GM19328 (cell line): ENCODE data around the gene PXMP2.
A peak's percentile ranks its signal among the peaks of the same experiment; 100 is the strongest.

Experiments
- ATAC-seq: cut with Tn5 transposase; IDR thresholded peaks from one replicate; pipeline ENCODE4 v1.9.1; 2021; ENCODE audit warnings: mild to moderate bottlenecking, moderate library complexity; ENCODE audit not compliant: unreplicated experiment

The PXMP2 gene

DNA sequence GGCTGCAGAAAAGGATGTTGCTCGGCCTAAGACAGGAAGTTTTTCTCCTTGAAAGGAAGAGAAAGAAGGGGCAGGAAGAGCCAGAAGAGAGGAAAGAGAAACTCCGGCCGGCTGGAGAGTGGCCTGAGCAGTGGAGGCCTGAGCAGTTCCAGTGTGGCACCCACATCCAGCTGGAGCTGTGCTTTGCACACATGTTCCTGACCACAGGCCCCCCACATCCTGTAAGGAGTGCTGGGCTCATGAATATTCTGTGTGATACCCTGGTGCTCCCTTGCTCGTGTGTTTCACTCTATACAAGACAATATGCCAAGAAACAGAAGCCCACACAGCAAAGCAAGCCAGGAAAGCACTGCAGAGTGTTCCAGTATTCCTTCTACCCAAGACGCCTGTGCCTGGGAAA lies 27.3 kb upstream of the PXMP2 start:
- ATAC-seq: no peak

DNA sequence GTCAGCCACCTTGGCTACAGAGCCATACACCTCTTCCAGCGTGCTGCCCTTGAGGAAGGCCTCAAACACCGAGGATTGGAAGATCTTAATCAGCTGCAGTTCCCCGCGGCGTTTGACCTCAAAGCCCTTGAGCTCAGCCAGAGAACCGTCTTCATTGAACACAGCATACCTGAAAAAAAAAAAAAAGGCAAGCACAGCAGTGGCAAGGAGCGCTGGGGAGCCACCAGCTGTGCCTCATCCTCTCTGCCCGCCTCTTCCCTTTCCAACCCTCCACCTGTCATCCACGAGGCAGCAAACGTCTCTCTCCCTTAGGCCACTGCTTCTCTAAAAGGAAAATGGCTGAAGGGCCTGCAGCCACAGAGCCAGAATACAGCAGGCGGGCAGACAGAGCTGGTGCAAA lies 26.4 kb upstream of the PXMP2 start:
- ATAC-seq: no peak

DNA sequence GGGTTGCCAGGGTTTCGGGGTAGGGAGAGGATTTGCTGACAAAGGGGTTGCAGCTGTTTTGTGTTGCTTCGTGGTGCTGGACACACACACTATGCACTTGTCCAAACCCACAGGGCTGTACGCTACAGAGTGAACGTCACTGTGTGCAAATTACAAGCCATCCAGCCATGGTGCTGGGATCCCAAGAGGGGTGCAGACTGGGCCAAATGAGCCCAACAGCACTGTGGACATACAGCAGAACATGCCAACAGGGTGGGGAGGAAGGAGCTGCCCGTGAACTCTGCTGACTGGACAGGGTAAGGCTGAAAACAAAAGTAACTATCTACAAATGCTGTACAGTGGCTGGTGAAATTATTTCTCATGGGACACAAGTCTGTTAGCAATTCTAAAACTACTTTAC lies 25.4 kb upstream of the PXMP2 start:
- ATAC-seq: no peak

DNA sequence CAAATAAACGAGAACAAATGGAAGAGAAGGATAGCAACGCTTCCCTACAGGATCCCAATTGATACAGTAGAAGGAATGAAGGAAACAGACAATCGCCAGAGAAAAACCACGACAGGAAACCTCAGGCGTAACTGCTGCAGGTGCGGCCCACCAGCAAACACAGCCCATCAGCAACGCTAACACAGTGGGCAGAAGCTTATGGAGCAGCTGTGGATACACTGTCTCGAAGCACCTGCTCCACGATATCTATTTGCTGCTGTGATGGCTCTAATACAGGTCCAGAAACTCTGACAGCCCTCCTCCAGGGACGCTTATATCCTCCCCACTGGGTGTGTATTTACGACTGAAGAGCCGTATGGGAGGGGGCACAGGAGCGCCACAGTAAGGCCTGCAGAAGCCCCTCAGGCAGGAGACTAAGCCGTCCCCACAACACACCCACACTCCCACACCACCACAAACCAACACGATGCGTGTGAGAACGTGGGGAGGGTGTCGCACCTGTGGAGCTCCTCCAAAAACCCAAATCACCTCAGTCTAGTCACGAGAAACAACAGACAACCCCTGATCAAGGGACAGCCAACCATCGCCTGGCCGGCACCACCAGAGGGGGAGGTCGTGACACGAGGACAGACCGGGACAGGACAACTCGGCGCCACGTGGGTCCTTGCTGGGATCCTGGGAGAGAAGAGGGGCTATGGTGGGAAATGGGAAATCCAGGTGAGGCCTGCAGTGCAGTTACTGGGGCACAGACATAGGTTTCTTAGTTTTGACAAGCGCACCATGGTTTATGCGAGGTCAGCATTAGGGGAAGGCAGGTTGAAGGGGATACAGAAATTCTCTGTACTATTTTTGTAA lies 24.3 kb upstream of the PXMP2 start:
- ATAC-seq: no peak

DNA sequence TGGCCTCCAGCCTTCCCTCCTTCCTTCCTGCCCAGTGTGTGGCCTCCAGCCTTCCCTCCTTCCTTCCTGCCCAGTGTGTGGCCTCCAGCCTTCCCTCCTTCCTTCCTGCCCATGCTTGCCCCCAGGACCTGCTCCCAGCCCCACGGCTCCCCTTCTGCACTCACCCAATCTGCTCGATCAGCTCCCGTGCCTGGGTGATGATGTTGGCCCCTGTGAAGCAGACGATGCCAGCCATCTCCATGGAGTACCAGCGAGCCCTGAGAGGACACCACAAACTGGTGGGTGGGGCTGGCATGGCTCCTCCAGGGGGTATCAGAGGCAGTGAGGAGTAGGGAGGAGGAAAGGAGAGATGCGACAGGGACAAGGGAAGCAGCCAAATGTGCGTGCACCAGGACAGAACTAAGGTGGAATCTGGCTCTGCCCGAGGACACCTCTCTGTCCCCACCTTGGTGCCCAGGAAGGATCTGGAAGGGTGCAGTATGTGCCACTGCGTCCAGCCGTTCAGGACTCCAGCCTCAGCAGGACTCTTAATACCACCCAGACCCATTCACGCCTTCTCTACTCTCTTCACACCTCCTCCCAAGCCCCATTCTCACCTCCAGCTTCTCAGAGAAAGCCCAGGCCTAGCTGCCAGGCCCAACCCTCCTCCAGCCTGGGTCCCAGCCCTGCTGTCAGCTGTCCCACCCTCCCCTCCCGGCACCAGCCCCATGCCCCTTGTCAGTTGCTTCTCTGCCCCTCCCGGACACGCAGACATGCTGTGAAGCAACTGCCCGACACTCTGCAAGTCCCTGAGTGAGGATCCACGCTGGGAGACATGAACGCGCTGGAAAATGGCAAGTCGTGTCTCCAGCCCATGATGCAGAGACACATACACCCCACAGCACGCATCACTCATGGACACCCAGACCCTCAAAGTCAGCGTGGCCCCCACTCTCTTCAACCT lies 22.9 kb upstream of the PXMP2 start:
- no peak for ATAC-seq

DNA sequence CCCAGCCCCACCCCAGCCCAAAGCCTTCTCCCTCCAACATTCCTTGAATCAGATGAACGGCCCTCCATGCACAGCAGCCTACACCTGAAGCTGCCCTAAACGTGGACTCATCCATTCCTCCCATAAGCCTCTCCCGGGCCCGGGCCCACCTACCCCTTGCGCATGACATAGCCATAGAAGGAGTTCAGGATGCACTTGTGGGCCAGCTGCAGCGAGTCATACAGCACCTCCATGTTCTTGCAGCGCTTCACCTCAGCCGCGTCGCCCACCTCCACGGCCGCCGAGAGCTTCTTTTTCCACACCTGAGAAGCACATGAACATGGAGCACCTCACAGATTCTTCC lies 22.3 kb upstream of the PXMP2 start:
- ATAC-seq: no peak

DNA sequence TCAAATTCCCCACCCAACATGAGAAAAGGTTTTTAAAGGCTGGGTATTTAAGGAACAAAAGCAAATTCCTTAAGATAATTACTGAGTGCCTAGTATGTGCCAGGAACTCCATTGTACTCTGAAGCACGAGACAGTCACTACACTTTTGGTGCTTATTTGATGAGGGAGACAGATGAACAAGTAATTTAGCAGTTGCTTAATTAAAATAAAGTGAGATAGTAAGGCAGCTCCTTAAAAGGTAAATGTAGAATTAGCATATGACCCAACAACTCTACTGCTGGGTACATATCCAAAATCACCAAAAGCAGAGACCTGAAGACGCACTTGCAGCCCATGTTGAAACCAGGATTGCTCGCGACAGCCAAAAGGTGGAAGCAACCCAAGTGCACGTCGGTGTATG lies 21.6 kb upstream of the PXMP2 start:
- no peak for ATAC-seq

DNA sequence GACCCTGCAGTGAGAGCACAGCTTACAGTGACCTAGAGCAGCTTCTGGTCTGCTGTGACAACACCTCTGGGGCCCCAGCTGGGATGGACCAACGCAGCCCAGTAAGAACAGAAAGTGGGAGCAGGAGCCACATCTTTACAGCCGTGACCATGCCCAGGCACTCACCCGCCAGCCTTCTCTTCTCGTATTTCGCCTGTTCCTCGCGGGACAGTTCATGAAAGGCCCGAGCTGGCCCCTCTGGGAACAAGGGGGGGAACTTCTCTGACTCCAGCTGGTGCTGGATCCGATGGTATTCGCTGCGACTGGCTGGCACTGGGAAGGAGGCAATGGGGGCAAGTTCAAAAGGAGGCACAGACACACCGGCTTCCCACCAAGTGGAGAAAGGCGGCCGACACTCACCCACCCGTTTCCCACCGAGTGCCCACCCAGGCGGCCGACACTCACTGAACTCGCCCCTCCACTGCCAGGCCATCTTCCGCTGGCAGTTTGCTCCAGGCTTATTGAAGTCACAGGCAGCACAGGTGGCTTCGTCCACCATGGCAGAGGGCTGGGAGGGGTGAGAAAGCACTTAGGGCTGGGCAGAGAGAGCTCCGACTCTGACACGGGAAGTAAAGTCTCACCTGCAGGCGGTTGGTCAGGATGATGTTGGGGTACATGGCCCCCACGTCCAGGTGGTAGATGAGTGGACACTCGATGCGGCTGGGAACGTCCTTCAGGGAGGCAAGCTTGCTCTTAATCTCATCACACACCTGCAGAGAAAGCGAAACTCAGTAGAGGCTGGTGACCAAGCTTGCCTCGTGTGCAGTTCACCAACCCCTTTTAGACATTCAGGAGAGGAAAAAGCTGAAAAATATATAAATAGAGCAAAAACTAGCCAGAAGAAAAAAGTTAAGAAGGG lies 18.9 kb upstream of the PXMP2 start:
- no peak for ATAC-seq

DNA sequence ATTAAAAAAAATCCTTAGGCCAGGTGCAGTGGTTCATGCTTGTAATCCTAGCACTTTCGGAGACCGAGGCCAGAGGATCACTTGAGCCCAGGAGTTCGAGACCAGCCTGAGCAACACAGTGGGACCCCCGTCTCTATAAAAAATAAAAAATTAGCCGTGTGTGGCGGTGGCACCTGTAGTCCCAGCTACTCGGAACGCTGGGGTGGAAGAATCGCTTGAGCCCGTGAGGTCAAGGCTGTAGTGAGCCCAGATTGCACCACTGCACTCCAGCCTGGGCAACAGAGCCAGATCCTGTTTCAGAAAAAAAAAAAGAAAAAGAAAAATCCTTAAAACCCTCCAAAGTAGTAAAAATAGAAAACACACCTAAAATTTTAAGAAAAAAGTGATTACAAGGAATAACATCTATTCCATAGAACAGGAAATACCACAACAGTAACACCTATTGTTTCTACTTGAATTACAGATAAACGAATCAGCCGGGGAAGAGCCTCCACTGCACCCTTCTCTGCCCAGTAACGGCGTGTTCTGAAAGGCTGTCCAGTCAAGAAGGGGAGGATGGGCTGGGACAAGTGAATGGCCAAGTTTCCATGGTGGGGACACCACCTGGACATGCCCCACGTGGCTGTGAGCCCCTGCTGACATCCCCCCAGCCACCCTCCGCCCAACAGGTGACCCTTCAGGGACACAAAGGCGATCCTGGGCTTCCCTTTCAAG lies 18.1 kb upstream of the PXMP2 start:
- ATAC-seq: no peak

DNA sequence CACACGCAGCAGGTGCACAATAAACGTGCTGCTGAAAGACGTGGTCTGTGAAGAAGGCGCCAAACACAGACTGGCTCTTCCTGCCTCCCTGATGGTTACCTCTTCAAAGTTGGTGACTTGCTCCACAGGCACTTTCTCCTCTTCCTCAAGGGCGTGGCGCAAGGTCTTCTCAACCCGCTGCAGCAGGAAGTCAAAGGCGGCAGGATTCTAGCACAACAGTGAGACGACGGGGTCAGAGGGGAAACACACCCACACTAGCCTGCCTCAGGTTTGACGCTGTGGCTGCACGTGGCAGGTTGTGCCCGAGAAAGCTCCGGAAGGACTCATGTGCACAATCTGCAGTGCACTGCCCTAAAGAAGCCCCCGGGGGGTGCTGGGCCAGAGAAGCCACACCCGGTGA lies 15.3 kb upstream of the PXMP2 start:
- ATAC-seq: no peak

DNA sequence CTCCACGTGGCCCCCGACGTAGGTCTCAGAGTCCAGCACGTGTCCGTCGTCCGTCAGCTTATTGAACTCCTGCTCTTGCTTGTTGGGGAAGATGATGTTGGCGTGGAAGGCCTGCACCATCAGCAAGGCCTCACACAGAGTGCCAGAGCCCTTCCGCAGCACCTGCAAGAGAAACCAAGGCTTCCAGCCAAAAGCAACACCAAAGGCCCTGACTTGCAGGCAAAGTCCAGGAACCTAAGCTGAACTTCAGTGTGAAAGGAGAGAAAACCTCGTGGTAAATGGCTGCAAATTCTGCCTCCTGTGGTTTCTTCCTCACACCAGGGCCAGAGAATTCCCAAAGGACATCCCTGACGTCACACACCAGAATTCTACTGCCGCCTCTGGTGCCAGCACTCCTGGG lies 14.7 kb upstream of the PXMP2 start:
- no peak for ATAC-seq

DNA sequence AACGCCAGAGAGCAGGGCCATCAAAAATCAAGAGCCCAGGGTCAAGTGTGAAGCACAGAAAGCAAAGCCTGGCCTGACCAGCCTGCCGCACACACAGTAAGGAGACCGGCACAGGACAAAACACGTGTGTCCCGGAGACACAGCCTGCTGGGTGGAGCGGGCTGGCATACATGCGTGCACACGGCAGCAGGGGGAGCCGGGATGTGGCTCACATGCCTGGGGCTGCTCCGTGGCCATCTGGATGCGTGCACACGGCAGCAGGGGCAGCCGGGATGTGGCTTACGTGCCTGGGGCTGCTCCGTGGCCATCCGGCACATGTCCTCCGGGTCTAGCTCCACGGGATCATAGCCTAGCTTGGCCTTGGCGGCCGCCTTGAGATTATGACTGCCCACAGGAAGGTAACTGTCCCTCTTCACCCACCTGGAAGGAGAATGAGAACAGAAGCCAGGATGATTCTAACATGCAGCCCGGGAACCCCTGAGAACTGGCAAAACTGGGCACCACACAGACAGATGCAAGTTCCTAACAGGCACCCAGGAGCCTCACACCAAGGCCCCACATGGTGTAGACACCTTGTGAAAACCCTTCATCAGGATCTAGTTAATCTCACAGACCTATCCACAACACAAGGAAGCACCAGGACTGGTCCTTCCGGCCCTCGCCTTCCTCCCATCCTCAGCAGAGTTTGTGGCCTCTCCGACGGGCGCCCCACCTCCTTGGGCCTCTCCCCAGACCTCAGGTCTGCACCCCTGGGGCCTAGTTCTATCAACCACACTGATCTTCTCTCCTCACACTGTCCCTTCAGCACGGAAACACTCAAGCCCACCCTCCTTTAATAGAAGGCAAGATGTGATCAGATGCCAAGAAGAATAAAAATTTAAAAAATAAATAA lies 13.9 kb upstream of the PXMP2 start:
- ATAC-seq: no peak

DNA sequence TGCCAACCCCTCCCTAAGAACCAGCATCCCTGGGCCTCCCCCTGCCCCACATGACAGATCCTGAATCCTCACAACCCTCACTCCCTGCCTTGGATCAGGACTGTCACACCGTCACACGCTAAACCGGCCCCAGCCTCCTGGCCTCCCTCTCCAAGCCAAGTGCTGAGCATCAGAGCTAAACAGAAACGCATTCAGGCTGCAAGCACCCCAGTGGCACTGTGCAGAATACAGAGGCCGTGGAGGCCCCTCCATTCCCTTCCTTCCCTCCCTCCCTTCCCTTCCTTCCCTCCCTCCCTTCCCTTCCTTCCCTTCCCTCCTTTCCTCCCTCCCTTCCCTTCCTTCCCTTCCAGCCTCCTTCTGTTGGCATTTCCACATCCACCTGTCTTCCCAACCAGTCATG lies 12.8 kb upstream of the PXMP2 start:
- ATAC-seq: no peak

DNA sequence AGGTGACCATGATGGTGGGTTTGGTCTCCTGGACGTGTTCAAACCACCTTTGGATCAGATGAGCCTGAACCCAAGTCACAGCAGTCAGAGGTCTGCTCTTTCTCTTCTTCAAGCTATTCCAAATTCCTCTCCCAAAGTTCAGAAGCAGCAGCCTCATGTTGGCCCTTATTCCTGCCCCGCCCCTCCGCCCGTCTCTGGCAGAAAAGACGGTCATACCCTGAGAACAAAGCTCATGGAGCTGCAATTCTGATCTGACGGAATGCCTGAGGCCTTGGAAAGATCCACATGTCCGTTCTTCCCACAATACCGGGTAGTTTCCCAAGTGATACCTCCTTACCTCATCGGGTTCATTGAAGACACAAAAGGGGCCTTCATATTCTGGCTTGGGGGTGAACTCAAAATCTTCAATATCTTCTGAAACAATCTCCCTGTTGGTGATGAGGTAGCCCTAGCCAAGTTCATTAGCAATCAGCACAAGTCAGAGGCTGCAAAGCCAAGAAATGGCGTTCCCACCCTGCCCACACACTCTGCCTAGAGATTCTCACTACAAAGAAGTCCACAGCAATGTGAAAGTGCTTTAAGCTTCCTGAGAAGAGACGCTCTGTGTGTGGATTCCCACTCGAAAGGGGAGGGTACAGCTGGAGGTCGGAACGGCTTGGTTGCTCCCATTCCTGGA lies 11.5 kb upstream of the PXMP2 start:
- no peak for ATAC-seq

DNA sequence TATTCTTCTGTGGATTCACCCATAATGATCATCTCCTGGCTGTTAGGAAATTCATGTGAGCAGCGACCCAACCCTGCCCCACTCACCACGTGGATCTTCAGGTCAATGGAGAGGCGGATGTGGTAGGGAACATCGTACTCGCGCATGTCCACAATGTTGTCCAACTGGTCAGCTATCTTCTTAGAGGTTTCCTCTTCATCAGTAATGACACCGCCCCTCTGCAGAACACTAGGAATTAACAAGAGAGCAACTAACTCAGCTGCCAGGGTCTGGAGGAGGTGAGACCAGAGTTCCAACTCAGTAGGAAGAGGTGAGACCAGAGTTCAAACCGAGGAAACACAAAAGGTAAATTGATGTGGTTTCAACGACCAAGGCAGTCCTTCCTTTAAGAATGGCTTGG lies 9.9 kb upstream of the PXMP2 start:
- no peak for ATAC-seq

DNA sequence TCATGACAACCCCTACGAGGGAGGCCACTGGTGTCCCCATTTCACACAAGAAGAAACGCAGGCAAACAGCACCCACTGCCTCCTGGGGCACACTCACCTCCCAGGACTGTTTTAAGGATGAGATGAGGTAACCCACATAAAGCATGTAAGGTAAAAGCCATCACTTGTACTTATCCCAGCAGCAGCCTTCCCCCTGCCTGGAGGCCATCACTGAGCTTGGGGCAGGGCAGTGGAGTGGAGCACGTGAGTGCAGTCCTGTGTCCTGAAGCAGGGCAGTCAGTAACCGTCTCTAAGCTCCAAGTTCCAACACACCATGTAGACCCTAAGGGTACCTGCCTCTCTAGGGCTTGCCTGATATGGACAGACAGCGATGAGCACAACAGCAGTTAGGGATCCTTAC lies 2.0 kb upstream of the PXMP2 start:
- no peak for ATAC-seq

DNA sequence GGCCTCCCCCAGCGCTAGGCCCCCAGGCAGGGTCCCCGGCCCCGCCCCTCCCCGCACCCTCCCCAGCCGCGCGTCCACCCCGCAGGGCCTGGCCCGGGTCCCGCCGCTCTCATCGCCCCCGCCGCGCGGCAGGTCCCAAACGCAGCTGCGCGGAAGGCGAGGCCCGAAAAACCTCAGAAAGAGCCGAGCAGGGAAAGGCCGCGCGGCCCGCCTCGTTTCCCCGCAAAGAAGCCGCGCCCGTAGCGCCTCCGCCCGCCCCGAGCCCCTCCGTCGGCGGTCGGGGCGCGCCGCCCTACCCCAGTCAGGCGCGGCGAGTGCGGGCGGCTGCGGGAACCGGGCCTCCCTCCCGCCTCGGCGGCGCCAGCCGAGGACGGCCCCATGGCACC lies 569 bp upstream of the PXMP2 start:
- ATAC-seq: peak; percentile 11

DNA sequence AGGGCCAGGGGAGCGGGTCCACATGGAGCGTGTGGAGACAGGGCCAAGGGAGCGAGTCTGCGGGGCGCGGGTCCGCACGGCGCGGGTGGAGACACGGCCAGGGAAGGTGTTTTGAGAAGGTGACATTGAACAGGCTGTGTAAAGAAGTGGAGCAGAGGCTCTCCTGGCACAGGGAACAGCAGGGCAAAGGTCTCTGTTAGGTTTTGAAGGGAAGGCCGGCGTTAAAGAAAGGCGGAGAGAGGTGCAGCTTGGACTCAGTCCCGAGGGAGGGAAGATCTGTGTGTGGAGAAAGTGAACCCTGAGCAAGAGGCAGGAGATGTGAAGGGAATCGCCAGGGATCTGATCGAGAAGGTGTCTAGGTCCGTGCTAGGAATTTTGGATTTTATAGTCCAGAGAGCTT lies 1.8 kb downstream of the PXMP2 start:
- ATAC-seq: no peak

DNA sequence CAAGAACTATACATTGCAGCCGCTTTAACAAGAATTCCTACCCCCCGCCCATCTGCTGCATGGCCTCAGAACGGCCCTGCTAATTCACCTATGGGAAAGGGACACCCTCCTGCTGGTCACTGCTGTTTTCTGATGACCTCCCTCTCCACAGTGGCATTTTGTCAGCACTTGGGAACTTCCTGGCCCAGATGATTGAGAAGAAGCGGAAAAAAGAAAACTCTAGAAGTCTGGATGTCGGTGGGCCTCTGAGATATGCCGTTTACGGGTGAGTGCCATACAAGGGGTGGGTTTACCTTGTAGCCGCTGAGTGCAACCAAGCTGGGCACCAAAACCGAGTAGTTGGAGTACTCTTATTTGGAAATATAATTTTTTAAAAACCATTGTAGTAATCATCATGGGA lies 2.7 kb downstream of the PXMP2 start:
- no peak for ATAC-seq
